Natural killer cell treated with Interleukin-12 subunit alpha and Interleukin-12 subunit beta and Interleukin-15 and Interleukin-18, amount 100 ng/mL, for 72 hours (primary cell): ENCODE results near the gene WDR54. TPM values are rescaled to one million over a fixed set of nuclear protein-coding genes. Genes with fewer than 3 reads are reported as not detected.

Source experiments
- ATAC-seq, 2 donors: fragments of 150-1000 bp; cut with Tn5 transposase in 1 of 2; sonication (Bioruptor Pico), chemical (Tn5 transposase) in 1 of 2; 2 replicates each; pipeline ENCODE4 v1.10.0; 2021
- DNase-seq: peaks from one replicate; pipeline ENCODE4 v3.0.0; 2022; ENCODE audit warnings: low spot score
- H3K27ac Mint-ChIP-seq, 2 donors: 1 replicate in 1 of 2; 2 replicates in 1 of 2; pipeline ENCODE4 v1.8.0; 2022; ENCODE audit warnings: mixed read lengths in 2 of 2, mild to moderate bottlenecking in 1 of 2, moderate library complexity in 1 of 2
- H3K27me3 Mint-ChIP-seq, 2 donors: 1 replicate in 1 of 2; 2 replicates in 1 of 2; pipeline ENCODE4 v1.8.0; 2022; ENCODE audit warnings: mixed read lengths in 2 of 2
- H3K36me3 Mint-ChIP-seq: one replicate; pipeline ENCODE4 v1.8.0; 2022; ENCODE audit warnings: mixed read lengths
- H3K4me1 Mint-ChIP-seq, 2 donors: 1 replicate in 1 of 2; 2 replicates in 1 of 2; pipeline ENCODE4 v1.8.0; 2022; ENCODE audit warnings: low read depth in 2 of 2, mixed read lengths in 2 of 2, mild to moderate bottlenecking in 1 of 2
- H3K4me3 Mint-ChIP-seq: one replicate; pipeline ENCODE4 v1.8.0; 2022; ENCODE audit warnings: mixed read lengths
- H3K9me3 Mint-ChIP-seq: 2 replicates; pipeline ENCODE4 v1.8.0; 2022; ENCODE audit warnings: mixed read lengths
- total RNA-seq, 2 donors: library from RNA; stranded (reverse); gene quantifications; one replicate each; pipeline ENCODE4 v1.2.3, GENCODE V29; 2022

Gene WDR54
- total RNA-seq, 2 donors from 2014 or later = 41.8 to 44.9 TPM

- H3K4me1 Mint-ChIP-seq = peaks cover 7 to 10% of the 10 kb centered on the region in 2 donors
- H3K9me3 Mint-ChIP-seq = no peaks in the 10 kb centered on the region
- ATAC-seq (no peak), DNase-seq (no peak)
- H3K36me3 Mint-ChIP-seq = no peaks in the 10 kb centered on the region
- peak overlapping the region; percentile 93 for H3K4me3 Mint-ChIP-seq
- H3K27me3 Mint-ChIP-seq = peaks cover 6 to 7% of the 10 kb centered on the region in 2 donors
- H3K27ac Mint-ChIP-seq = no peak overlapping the region
These were observed 30.9 kb upstream of the WDR54 start for GRCh38 chr2:74390606-74391005.

- Mint-ChIP-seq H3K4me1 (peaks cover 7 to 10% of the 10 kb centered on the region in 2 donors), H3K9me3 (no peaks in the 10 kb centered on the region), H3K27ac (peak overlapping the region; percentile 91 to 95), H3K4me3 (peak overlapping the region; percentile 93), H3K36me3 (no peaks in the 10 kb centered on the region), H3K27me3 (peaks cover 6 to 7% of the 10 kb centered on the region in 2 donors)
- ATAC-seq = peak; percentile 33 to 54
- DNase-seq = no peak
These were observed 30.3 kb upstream of the WDR54 start for GRCh38 chr2:74391209-74391579.

- DNase-seq (peak; percentile 92), ATAC-seq (peak; percentile 87 to 92)
- Mint-ChIP-seq H3K27ac (peak overlapping the region; percentile 91 to 95), H3K9me3 (no peaks in the 10 kb centered on the region), H3K4me1 (peaks cover 7 to 10% of the 10 kb centered on the region in 2 donors), H3K4me3 (peak overlapping the region; percentile 93), H3K36me3 (no peaks in the 10 kb centered on the region), H3K27me3 (peaks cover 6 to 7% of the 10 kb centered on the region in 2 donors)
These were observed 29.7 kb upstream of the WDR54 start for GRCh38 chr2:74391580-74392448.

GRCh38 chr2:74392449-74392743 lies 29.1 kb upstream of the WDR54 start:
- Mint-ChIP-seq H3K36me3 (no peaks in the 10 kb centered on the region), H3K9me3 (no peaks in the 10 kb centered on the region), H3K27ac (peak overlapping the region; percentile 91 to 95), H3K27me3 (peaks cover 6 to 7% of the 10 kb centered on the region in 2 donors), H3K4me3 (peak overlapping the region; percentile 93), H3K4me1 (peaks cover 7 to 10% of the 10 kb centered on the region in 2 donors)
- DNase-seq = no peak
- ATAC-seq = no peak

- H3K4me1 Mint-ChIP-seq = peaks cover 7 to 10% of the 10 kb centered on the region in 2 donors
- H3K27ac Mint-ChIP-seq = peak overlapping the region in 1 of 2 donors; percentile 95
- H3K36me3 Mint-ChIP-seq = no peaks in the 10 kb centered on the region
- H3K4me3 Mint-ChIP-seq = no peak overlapping the region
- ATAC-seq (no peak), DNase-seq (no peak)
- H3K27me3 Mint-ChIP-seq = peaks cover 6 to 7% of the 10 kb centered on the region in 2 donors
- no peaks in the 10 kb centered on the region for H3K9me3 Mint-ChIP-seq
These were observed 28.0 kb upstream of the WDR54 start for GRCh38 chr2:74393525-74393924.

- DNase-seq = no peak
- no peak overlapping the region for H3K4me3 Mint-ChIP-seq
- H3K4me1 Mint-ChIP-seq = peaks cover 4 to 7% of the 10 kb centered on the region in 2 donors
- no peaks in the 10 kb centered on the region for H3K36me3 Mint-ChIP-seq
- no peak overlapping the region for H3K27ac Mint-ChIP-seq
- peaks cover 6 to 7% of the 10 kb centered on the region in 2 donors for H3K27me3 Mint-ChIP-seq
- no peaks in the 10 kb centered on the region for H3K9me3 Mint-ChIP-seq
- no peak for ATAC-seq
These were observed 25.4 kb upstream of the WDR54 start for GRCh38 chr2:74396149-74396548.

GRCh38 chr2:74399785-74400184 lies 21.7 kb upstream of the WDR54 start:
- no peak overlapping the region for H3K4me3 Mint-ChIP-seq
- no peaks in the 10 kb centered on the region for H3K4me1 Mint-ChIP-seq
- H3K9me3 Mint-ChIP-seq = no peaks in the 10 kb centered on the region
- peaks cover 0 to 6% of the 10 kb centered on the region in 2 donors for H3K27me3 Mint-ChIP-seq
- no peak overlapping the region for H3K27ac Mint-ChIP-seq
- DNase-seq = no peak
- ATAC-seq = no peak
- H3K36me3 Mint-ChIP-seq = no peaks in the 10 kb centered on the region

- DNase-seq (no peak), ATAC-seq (no peak)
- no peak overlapping the region for H3K4me3 Mint-ChIP-seq
- no peaks in the 10 kb centered on the region for H3K4me1 Mint-ChIP-seq
- no peak overlapping the region for H3K27ac Mint-ChIP-seq
- H3K9me3 Mint-ChIP-seq = no peaks in the 10 kb centered on the region
- no peaks in the 10 kb centered on the region for H3K27me3 Mint-ChIP-seq
- H3K36me3 Mint-ChIP-seq = no peaks in the 10 kb centered on the region
These were observed 19.6 kb upstream of the WDR54 start for GRCh38 chr2:74401891-74402290.

- ATAC-seq (no peak), DNase-seq (no peak)
- no peaks in the 10 kb centered on the region for H3K36me3 Mint-ChIP-seq
- H3K4me3 Mint-ChIP-seq = no peak overlapping the region
- H3K4me1 Mint-ChIP-seq = no peaks in the 10 kb centered on the region
- H3K27ac Mint-ChIP-seq = no peak overlapping the region
- no peaks in the 10 kb centered on the region for H3K9me3 Mint-ChIP-seq
- peaks cover 8% of the 10 kb centered on the region in 2 donors for H3K27me3 Mint-ChIP-seq
These were observed 15.5 kb upstream of the WDR54 start for GRCh38 chr2:74406035-74406434.

GRCh38 chr2:74407682-74408081 lies 13.8 kb upstream of the WDR54 start:
- Mint-ChIP-seq H3K27me3 (peaks cover 8% of the 10 kb centered on the region in 2 donors), H3K4me3 (no peak overlapping the region), H3K4me1 (no peaks in the 10 kb centered on the region), H3K27ac (no peak overlapping the region), H3K9me3 (no peaks in the 10 kb centered on the region), H3K36me3 (no peaks in the 10 kb centered on the region)
- DNase-seq (no peak), ATAC-seq (no peak)

GRCh38 chr2:74413001-74413698 lies 8.4 kb upstream of the WDR54 start:
- no peaks in the 10 kb centered on the region for H3K36me3 Mint-ChIP-seq
- no peak for DNase-seq
- no peaks in the 10 kb centered on the region for H3K9me3 Mint-ChIP-seq
- peak overlapping the region; percentile 49 for H3K4me3 Mint-ChIP-seq
- peaks cover 3 to 6% of the 10 kb centered on the region in 2 donors for H3K27me3 Mint-ChIP-seq
- H3K4me1 Mint-ChIP-seq = peaks cover 14% of the 10 kb centered on the region in 2 donors
- no peak for ATAC-seq
- H3K27ac Mint-ChIP-seq = no peak overlapping the region

- Mint-ChIP-seq H3K36me3 (no peaks in the 10 kb centered on the region), H3K4me1 (peaks cover 14% of the 10 kb centered on the region in 2 donors), H3K27me3 (peaks cover 0 to 1% of the 10 kb centered on the region in 2 donors), H3K27ac (peak overlapping the region in 1 of 2 donors; percentile 39), H3K4me3 (peak overlapping the region; percentile 79), H3K9me3 (no peaks in the 10 kb centered on the region)
- ATAC-seq (no peak), DNase-seq (no peak)
These were observed 7.1 kb upstream of the WDR54 start for GRCh38 chr2:74414441-74414840.

GRCh38 chr2:74414881-74415761 lies 6.4 kb upstream of the WDR54 start:
- DNase-seq = no peak
- peak; percentile 76 for ATAC-seq
- Mint-ChIP-seq H3K4me1 (peaks cover 14 to 15% of the 10 kb centered on the region in 2 donors), H3K9me3 (no peaks in the 10 kb centered on the region), H3K36me3 (no peaks in the 10 kb centered on the region), H3K27me3 (no peaks in the 10 kb centered on the region), H3K27ac (peak overlapping the region; percentile 39 to 56), H3K4me3 (peak overlapping the region; percentile 79)
